Frontal cortex (tissue), 4 donors: Measurements from ENCODE around the gene FAM53C. TPM values are rescaled to one million over a fixed set of nuclear protein-coding genes. Genes with fewer than 3 reads are reported as not detected.
A peak's percentile ranks its signal among the peaks of the same experiment; 100 is the strongest.
"Not testable (repeated sequence)": the region's sequence is repeated elsewhere in the genome, so short reads cannot be mapped to it uniquely, and the experiment has no call there.

Source experiments
- DNase-seq, 2 donors: peaks; one replicate each; pipeline ENCODE4 v3.0.0; 2012; ENCODE audit warnings: low spot score in 2 of 2
- FAIRE-seq: peaks from 2 replicates; lab custom pipeline; 2012; peaks lifted over from hg19 to GRCh38; lab: Jason Lieb, UNC
- total RNA-seq: library from RNA; depleted of rRNA; stranded (reverse); fragments of >200 nt; gene quantifications from one replicate; pipeline ENCODE4 v1.2.3, GENCODE V29; 2014
- donor health status: control.
- donor health status: control.
- donor health status: control.

Gene FAM53C
- total RNA-seq = 19.2 TPM

DNA sequence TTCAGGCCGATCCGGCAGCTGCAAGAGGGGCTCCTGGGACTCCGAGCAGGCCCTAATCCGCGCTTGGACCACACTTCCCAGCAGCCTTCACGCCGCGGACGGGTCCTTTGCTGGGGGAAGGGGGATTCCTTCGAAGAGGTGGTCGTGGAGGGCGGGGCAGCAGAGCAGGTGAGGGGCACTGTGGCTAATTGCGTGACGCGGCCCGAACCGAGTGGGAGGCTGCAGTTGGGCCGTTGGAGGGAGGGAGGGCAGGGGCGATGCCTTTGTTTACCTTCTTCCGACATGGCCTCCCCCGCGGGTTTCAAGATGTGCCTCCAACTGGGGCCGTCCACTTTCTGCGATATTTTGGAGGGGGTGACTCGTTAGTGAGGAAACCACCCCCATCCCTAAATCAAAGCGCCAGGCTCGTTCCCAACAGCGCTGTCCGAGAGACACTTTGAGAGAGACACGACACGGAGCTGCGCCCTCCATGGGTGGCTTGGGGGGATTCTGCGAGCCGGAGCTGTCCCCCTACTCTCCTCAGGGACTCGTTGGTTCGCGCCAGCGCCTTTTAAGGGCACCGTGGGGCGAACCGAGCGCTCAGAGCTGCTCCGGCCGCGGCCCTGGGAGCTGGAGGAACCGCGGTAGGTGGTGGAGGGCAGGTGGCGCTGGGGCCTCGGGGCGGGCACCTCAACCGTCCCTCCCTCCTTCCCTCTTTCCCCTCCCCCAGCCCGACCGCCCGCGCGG is at the start of gene FAM53C:
TSS of gene FAM53C (plus strand) at position 582 of the 726 bp plus-strand sequence. CDS start 3,070 bp downstream, outside the sequence.
- FAIRE-seq (no peak), DNase-seq (peak; percentile 88 to 92)

- no peak for FAIRE-seq
- DNase-seq = no peak
Measured at GRCh38 chr5:138289296-138289695, 48.8 kb upstream of the FAM53C start.

- FAIRE-seq (no peak), DNase-seq (no peak)
Measured at GRCh38 chr5:138303372-138303771, 34.7 kb upstream of the FAM53C start.

- DNase-seq (no peak), FAIRE-seq (no peak)
Measured at GRCh38 chr5:138305797-138306196, 32.3 kb upstream of the FAM53C start.

DNA sequence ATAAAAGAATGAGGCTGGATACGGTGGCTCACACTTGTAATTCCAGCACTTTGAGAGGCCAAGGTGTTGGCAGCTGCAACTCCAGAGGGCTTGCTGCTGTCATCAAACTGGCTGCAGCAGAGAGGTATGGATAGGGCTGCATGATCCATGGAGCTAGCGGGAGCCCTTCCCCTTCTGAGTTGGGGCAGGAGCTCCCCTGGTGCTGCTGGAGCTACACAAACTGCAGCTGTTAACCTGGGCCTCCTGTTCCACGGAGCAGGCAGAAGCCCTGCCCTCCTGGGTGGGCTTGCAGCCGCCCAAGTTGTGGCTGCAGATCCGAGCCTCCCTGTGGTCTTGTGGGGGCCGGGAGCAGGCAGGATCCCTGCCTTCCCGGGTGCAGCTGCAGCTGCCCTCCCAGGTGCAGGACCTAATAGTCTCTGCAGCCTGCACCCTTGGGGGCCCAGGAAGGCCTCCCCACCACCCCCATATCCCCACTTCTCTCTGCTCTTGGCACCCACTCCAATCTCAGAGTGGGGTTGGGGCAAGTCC is 22.3 kb upstream of the FAM53C start:
- FAIRE-seq = no peak

DNA sequence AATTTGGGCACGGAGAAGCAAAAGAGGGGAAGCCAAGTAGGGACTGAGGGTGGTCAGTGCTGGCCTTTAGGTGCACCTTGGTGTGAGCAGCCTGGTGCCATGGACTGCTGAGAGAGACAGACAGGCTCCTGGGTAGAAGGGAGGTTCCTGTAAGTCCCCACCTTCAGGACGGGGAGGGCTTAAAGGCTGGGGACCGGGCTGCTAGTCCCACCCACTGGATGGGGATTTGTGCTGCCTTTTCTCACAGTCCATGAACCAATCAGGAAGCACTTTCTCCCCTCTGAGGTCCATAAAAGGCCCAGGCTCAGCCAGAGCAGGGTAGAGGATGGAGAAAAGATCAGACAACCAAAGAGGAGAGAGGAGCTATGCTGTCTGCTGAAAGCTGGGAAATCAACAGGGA is 21.7 kb upstream of the FAM53C start:
- no peak for DNase-seq
- FAIRE-seq = no peak

More for the DNA sequence above, 22.3 kb upstream of the FAM53C start:
- no peak for DNase-seq

DNA sequence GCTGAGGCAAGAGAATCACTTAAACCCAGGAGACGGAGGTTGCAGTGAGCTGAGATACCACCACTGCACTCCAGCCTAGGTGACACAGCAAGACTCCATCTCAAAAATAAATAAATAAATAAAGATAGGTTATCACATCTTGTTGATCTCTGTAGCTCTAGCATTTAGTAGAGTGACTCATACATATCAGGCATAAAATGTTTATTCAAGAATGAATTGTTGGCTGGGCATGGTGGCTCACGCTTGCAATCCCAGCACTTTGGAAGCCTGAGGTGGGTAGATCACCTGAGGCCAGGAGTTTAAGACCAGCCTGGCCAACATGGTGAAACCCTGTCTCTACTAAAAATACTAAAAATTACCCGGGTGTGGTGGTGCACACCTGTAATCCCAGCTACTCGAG is 19.9 kb upstream of the FAM53C start:
- not testable (repeated sequence) for DNase-seq, FAIRE-seq

GRCh38 chr5:138330813-138331448 is 7.1 kb upstream of the FAM53C start:
- DNase-seq = no peak
- FAIRE-seq = no peak

DNA sequence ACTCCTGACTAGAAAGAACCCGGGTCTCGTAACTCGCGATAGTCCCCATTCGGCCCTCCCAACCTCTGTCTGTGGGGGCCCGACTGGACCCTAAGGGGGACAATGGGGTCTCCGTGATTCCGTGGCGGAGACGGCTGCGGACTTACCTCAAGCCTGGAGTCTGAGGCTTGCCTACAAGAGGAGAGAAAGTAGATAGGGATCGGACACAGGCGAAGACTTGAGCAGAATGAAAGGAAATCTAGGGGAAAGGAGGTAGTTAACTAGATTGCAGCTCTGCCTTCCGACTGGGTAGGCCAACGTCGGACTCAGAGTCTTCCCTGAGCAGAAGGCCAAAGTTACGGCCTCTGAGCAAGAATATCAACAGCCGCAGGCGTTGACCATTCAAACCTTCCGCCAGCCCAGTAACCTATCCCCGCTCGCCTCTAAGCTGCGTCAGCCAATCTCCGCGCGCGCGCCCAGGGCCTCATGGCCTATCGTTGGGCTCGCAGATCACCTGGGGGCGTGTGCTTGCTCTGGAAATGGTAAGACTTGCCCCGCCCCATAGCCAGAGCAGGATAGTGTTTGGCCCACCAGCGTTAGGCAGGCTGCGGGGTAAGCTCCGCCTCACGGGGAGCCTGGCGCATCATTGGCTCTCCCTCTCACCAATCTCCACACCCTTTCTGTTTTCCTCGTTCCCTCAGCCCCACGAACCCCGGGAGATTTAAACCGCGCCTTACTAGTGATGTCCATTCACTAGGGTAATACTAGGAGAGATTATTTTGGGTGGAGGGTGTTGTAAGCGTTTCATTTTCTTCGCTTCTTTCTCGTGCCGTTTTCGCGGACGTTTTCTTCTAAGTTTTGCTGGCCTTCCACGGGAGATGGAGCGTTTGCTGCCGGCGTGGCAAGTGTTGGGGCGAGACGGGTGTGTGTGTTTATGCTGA is 6.4 kb upstream of the FAM53C start, which contains the start of gene CDC25C:
TSS of gene CDC25C (minus strand) at position 356 of the 920 bp plus-strand sequence. CDS start 624 bp downstream, outside the sequence.
- DNase-seq (peak; percentile 80 to 94), FAIRE-seq (peak; percentile 74)

DNA sequence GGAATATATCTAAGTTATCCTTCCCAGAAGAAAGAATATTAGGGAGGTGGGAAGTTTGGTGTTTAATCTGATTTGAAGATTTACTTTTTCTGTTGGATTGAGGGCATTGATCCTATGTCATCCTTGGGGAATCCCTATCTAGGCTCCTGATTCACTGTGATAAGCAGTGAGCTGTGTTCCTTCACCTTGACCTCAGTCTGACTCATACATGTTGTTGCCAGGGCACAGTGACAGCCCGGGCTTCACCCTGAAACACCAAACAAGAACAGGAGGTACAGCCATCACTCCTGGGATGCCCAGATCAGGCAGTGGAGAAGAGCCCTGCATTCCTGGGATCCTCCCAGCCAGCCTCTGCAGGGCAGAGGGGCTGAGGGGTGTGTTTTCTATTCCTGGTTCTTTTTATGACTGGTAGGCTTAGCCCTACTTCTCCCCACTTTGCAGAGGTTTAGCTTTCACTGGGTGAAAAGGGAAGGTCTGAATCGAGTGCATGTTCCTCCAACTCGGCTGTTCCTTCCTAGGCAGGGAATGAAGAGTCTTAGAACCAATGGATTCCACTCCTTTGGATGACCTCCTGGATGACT is 3.1 kb upstream of the FAM53C start:
- FAIRE-seq (no peak), DNase-seq (no peak)

- FAIRE-seq (no peak), DNase-seq (peak; percentile 76 to 81)
Measured at GRCh38 chr5:138336952-138337684, 948 bp upstream of the FAM53C start.

DNA sequence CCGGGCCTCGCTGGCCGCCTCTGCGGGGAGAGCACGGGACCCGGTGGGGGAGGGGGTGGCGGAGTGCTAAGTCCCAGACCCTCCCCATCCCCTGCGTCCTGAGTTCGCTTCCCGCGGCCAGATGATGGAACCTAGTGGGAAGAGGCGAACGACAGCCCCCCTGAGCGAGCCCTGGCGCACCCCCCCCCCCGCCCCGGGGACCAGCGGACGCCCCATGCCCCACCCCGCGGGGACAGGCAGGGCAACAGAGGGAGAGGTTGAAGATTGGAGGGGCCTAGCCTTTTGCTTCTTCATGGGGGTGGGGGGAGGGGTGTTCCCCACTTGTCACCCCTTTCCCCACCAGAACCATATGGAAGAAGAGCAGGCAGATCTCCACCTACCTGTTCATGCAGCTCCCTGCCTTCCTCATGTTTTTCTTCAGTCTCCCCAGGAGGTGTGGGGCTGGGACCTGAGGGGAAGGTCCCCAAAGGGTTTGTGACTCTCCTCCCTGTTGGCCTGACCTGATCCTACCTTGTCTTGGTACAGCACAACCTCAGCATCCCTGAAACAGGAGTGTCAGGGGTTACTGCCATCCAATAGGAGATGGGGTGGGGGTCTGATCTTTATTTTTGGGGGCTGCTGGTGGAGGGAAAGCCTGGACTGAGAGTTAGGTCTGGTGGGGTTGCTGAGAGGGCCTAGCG is 485 bp downstream of the FAM53C start:
- no peak for FAIRE-seq
- DNase-seq = peak in 1 of 2 donors; percentile 31

DNA sequence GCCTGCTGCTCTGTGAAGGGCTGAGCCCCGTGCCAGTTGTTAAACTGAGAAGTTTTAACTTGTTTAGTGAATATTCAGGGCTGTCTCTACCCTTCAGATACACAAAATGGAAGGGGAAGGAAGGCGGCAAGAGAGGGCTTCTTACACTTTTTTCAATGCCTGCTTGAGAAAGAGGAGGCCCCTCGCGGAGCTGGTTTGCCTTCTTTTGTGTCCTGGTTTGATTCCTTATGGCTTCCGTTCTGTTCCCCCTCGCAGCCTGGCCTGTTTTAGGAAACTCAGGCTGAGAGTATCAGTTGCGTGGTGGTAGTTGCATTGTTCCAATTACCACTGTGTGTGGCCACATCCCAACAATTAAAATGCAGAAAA is 1.0 kb downstream of the FAM53C start:
- DNase-seq = no peak
- no peak for FAIRE-seq

- no peak for FAIRE-seq
- DNase-seq = peak in 1 of 2 donors; percentile 19
Measured at GRCh38 chr5:138339464-138339863, 1.4 kb downstream of the FAM53C start.

- no peak for DNase-seq
- FAIRE-seq = no peak
Measured at GRCh38 chr5:138340008-138340407, 1.9 kb downstream of the FAM53C start.

DNA sequence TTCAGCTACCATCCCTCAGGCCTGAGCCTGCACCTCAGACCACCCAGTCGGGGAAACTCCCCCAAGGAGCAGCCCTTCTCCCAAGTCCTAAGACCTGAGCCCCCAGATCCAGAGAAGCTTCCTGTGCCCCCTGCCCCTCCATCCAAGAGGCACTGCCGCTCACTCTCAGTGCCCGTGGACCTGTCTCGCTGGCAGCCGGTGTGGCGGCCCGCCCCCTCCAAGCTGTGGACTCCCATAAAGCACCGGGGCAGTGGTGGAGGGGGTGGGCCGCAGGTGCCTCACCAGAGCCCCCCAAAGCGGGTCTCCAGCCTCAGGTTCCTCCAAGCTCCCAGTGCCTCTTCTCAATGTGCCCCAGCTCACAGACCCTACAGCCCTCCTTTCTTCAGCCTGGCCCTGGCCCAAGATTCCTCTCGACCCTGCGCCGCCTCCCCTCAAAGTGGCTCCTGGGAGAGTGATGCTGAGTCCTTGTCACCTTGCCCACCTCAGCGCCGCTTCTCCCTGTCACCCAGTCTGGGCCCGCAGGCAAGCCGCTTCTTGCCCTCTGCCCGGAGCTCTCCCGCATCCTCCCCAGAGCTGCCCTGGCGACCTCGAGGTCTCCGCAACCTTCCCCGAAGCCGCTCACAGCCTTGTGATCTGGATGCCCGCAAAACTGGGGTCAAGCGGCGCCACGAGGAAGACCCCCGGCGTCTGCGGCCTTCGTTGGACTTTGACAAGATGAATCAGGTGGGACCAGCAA is 7.0 kb downstream of the FAM53C start:
- FAIRE-seq (no peak), DNase-seq (peak in 1 of 2 donors; percentile 10)

GRCh38 chr5:138346889-138347288 is 8.8 kb downstream of the FAM53C start:
- DNase-seq = no peak
- no peak for FAIRE-seq
